Stimulated activated CD8-positive, alpha-beta memory T cell treated with anti-CD3 and anti-CD28 coated beads, Interleukin-15, amount 100 ng/mL, for 24 hours (primary cell): ENCODE measurements around the gene KLHL15.
"Not testable (repeated sequence)": the region's sequence is repeated elsewhere in the genome, so short reads cannot be mapped to it uniquely, and the experiment has no call there.

Experiments
- DNase-seq: peaks from one replicate; pipeline ENCODE4 v3.0.0-alpha.2; 2020; ENCODE audit warnings: low read depth

Gene KLHL15, protein sequence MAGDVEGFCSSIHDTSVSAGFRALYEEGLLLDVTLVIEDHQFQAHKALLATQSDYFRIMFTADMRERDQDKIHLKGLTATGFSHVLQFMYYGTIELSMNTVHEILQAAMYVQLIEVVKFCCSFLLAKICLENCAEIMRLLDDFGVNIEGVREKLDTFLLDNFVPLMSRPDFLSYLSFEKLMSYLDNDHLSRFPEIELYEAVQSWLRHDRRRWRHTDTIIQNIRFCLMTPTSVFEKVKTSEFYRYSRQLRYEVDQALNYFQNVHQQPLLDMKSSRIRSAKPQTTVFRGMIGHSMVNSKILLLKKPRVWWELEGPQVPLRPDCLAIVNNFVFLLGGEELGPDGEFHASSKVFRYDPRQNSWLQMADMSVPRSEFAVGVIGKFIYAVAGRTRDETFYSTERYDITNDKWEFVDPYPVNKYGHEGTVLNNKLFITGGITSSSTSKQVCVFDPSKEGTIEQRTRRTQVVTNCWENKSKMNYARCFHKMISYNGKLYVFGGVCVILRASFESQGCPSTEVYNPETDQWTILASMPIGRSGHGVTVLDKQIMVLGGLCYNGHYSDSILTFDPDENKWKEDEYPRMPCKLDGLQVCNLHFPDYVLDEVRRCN

DNA sequence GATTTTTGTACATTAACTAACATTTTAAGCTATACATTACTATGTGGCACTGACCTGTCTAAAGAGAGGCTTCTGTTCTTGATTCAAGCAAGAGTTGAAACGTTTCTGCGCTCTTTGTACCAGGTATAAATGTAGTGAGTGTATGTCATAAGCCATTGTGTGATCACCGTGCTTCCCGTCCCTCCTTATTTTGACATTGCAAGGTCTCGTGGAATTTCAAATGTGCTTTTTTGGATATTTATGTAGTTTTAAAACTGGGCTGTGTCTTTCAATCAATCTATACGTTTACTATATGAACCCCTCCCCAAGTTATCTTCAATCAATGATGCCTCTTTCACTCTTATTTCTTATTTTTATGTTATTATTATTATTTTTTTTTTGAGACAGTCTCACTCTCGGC, at the start of gene KLHL15:
KLHL15 (minus strand) TSS at position 101 of the 400 bp plus-strand sequence. CDS start 20,493 bp downstream, outside the sequence.
- DNase-seq = no peak

DNA sequence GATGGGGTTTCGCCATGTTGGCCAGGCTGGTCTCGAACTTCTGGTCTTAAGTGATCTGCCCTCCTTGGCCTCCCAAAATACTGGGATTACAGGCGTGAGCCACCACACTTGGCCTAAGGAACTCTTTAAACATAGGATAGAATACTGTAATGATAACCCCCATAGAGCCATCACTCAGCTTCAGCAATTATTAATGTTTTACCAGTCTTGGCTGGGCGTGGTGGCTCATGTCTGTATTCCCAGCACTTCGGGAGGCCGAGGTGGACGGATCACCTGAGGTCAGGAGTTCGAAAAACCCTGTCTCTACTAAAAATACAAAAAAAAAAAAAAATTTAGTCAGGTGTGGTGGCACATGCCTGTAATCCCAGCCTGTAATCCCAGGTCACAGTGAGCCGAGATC, 42.9 kb upstream of the KLHL15 start:
- DNase-seq = no peak

DNA sequence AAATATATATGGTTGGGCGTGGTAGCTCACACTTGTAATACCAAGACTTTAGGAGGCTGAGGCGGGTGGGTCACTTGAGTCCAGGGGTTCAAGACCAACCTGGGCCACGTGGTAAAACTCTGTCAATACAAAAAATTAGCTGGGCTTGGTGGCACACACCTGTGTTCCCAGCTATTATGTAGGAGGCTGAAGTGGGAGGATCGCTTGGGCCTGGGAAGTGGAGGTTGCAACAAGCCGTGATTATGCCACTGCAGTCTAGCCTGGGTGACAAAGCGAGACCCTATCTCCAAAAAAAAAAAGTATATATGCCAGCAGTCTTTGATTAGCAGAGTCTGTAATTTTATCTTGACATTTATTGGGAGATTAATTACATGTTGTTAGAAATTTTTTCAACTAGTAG, 36.5 kb upstream of the KLHL15 start:
- no peak for DNase-seq

DNA sequence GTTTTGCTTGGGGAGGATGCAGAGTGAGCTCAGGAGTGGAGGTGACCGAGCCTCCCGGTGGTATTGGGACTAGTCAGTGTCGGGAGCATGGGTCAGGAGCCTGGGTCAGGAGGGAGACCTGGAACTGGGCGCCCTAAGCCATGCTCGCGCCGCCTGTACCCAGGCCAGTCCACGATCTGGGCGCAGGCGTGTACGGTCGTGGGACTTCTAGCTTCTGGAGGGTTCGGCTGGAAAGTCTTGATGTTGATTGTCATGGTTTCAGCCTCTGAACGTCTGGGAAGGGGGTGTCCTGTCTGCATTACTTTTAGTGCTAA, 28.0 kb upstream of the KLHL15 start:
- no peak for DNase-seq

DNA sequence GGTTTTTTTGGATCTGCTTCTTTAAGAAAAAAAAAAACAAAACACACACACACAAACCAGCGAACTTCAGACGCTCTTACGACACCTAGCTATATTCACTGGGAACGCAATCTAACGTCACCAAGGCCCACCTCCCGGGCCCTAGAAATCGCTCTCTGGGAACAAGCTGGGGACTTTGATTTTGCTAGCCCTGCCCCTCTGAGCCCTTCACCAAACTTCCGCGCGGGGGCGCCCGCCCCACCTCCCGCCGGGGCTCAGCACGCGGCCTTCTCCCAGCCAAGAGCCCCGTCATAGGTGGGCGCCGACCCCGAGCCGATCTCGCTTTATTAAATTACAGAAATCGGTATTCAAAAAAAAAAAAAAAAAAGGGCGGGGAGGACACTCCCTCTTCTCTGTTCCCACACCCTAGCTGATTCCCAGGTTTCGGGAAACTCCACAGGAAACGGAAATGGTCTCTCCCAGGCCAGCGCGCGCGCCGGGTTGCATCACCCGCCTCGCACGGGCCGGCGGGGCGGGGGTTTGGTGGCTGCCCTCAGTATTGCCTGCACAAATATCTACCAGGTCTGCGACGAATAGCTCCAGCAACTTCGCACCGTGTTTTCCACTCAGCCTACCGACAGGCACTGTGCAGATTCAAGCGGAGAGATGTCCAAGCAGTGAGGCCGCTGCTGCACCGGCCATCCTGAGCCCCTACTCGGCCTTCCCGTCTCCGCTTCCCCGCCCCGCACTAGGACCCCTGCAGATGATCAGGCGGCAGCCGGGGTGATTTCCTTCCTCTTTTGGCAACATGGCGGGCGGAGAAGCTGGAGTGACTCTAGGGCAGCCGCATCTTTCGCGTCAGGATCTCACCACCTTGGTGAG, 27.4 kb upstream of the KLHL15 start, which contains the start of gene EIF2S3:
EIF2S3 (plus strand) TSS at position 775 of the 861 bp plus-strand sequence; CDS start at position 788, 13 bp downstream.
- DNase-seq = peak; percentile 47

DNA sequence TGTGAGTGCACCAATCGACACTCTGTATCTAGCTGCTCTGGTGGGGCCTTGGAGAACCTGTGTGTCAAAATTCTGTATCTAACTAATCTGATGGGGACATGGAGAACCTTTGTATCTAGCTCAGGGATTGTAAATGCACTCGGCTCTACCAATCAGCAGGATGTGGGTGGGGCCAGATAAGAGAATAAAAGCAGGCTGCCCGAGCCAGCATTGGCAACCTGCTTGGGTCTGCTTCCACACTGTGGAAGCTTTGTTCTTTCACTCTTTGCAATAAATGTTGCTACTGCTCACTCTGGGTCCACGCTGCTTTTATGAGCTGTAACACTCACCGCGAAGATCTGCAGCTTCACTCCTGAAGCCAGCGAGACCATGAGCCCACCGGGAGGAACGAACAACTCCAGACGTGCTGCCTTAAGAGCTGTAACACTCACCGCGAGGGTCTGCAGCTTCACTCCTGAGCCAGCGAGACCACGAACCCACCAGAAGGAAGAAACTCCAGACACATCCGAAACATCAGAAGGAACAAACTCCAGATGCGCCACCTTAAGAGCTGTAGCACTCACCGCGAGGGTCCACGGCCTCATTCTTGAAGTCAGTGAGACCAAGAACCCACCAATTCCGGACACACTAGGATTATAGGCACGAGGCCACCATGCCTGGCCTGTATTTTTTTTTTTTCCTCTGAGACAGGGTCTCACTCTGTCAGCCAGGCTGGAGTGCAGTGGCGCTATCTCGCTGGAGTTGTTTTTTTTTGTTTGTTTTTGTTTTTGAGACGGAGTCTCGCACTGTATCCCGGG, 23.7 kb upstream of the KLHL15 start:
- not testable (repeated sequence) for DNase-seq

DNA sequence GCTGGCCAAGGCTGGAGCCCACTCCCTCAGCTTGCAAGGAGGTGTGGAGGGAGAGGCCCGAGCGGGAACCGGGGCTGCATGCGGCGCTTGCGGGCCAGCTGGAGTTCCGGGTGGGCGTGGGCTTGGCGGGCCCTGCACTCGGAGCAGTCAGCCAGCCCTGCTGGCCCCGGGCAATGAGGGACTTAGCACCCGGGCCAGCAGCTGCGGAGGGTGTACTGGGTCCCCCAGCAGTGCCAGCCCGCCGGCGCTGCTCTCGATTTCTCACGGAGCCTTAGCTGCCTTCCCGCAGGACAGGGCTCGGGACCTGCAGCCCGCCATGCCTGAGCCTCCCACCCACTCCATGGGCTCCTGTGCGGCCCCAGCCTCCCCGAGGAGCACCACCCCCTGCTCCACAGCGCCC, 22.7 kb upstream of the KLHL15 start:
- not testable (repeated sequence) for DNase-seq

DNA sequence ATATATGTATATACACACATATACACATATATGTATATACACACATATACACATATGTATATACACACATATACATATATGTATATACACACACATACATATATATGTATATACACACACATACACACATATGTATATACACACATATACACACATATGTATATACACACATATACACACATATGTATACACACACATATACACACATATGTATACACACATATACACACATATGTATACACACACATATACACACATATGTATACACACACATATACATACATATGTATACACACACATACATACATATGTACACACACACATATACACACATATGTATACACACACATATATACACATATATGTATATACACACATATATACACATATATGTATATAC, 19.1 kb upstream of the KLHL15 start:
- DNase-seq = not testable (repeated sequence)

DNA sequence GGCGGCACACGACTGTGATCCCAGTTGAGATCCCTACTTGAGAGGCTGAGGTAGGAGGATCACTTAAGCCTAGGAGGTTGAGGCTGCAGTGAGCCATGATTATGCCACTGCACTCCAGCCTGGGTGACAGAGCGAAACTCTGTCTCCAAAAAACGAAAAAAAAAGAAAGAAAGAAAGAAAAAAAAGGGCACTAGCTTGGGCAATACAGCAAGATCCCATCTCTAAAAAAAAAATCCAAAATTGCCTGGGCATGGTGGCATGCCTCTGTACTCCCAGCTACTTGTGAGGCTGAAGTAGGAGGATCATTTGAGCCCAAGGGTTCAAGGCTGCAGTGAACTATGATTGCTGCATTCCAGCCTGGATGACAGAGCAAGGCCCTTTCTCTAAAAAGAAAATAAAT, 10.7 kb upstream of the KLHL15 start:
- no peak for DNase-seq

DNA sequence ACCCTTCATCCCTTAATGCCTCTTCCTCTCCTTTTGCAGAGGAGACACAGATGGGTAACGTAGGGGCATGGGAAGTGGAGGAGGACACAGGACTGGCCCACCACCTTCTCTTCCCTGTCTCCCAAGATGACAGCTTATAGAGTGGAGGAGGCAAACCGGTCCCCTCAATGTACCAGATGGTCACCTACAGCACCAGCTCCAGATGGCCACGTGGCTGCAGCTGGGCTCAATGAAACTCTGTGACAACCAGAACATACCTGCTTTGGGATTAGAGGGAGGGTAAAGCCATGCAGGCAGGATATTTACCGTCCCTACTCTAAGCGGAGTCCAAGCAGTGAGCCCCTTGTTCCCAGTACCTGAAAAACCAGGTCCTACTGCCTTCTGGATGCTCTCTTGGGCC, 7.5 kb upstream of the KLHL15 start:
- DNase-seq = no peak

DNA sequence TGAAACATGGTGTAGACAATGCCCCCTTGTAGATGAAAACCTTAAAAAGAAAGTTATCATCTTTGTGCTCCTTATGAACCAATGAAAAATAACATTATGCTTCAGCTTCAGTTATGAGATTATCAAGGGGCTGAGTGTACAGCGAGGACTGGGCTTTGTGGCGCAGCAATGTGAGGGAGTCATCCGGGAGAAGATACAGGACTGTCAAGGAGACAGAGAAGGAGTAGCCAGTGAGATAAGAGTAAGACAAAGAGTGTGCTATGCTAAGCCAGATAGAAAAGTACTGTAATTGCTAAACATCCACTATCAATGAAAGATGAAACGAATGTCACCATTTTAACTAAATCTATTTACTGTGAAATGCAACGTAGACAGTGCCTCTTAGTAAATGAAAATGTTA, 3.6 kb upstream of the KLHL15 start:
- no peak for DNase-seq

DNA sequence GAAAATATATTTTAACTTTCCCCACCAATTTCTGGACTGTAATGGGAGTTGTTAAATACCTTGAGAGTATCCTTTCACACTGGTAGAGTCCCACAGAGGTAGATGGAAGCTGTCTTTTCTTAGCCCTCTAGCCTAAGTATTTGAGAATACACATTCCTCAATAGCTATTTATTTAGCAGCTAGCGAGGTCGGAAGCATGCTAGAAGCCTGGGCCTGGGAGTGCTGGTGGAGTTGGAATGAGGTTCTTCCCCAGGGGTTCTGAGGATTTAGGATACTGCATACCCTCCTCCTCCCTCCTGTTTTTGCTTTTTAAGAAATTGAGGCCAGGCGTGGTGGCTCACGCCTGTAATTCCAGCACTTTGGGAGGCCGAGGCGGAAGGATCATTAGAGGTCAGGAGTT, 999 bp upstream of the KLHL15 start:
- DNase-seq = no peak

DNA sequence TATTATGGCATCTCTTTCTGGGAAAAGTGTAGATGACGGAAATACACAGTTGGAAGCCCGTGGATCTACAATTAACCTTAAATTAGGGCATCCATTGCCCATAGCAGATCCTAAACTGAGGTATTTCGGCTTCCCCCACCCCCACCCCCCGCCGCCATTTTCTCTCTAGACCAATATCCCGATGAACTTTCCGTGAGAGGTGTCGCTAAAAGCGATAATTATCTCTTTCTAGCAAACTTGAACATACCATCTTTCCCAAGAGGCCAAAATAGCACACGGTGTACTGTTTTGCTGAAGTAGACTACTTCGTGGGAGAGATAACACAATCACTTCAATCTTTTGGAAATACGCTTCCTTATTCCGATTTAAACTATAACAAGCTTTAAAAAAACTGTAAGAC, 554 bp downstream of the KLHL15 start:
- no peak for DNase-seq

DNA sequence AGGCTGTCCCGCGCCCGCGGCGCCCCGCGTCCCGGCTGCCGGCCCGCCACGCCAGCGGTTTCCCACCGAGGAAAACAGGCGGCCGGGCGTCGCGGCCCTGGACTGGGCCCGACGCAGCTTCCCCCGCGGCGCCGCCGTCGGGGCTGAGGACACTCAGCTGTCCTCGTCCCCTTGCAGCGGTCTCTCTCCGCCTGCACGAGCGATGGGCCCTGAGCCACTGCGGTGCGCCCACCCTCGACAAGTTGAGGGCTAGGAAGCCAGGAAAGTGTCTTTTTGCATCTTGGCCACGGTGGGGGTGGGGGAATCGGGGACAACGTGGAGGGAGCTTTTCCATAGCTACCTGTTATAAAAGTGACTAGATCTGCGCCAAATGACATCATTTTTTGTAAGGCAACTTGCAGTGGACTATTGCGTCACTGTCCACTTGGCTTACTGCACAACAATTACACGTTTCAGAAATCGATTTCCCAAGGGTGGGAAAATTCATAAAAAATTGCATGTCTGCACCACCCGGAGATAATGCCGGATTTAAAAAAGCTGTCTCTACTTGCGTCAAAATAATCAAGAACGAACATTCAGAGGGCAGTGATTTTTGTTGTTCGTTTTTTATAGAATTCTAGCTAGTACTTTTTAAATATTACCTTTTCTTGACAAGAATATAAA, 1.1 kb downstream of the KLHL15 start:
- no peak for DNase-seq

DNA sequence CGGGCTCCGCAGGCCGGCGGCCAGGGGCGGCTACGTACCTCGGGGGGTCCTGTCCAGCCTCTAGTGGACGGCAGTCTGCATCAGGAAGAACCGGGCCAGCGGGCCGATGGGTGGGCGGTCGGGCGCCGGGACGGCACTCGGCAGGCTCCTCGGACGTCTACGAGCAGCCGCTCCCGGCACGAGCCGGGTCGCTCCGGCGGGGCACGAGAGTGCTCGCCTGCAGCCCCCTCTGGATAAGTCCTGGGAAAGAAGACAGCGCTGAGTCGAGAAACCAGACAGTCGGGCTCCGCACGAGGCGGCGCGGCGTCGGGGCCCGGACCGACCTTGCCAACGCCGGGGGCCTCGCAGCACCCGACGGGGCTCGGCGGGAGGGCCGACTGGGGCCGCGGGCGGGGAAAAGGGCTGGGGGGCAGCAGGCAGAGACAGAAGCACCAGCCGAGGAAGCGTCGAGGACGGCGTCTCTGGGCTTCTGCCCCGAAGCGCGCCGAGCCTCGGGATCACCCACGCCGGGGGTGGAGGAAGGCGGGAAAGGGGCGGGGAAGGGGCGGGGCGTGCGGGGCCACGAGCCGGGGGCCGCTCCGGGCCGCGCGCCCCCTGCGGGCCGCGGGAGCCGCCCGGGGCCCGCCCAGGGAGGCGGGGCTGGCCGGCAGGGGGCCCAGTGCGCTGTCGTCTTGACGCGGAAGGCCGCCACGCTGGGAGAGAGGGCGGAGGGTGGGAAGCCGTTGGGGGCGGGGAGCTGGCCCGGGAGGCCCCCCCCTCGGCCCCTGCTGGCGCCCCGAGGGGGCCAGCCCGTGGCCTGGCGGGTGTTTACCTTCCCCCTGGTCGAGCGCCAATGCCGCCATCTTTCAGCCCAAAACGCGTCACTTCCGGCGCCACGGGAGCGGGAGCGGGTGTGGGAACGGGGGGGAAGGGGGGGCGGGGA, 1.9 kb downstream of the KLHL15 start:
- peak; percentile 57 for DNase-seq

DNA sequence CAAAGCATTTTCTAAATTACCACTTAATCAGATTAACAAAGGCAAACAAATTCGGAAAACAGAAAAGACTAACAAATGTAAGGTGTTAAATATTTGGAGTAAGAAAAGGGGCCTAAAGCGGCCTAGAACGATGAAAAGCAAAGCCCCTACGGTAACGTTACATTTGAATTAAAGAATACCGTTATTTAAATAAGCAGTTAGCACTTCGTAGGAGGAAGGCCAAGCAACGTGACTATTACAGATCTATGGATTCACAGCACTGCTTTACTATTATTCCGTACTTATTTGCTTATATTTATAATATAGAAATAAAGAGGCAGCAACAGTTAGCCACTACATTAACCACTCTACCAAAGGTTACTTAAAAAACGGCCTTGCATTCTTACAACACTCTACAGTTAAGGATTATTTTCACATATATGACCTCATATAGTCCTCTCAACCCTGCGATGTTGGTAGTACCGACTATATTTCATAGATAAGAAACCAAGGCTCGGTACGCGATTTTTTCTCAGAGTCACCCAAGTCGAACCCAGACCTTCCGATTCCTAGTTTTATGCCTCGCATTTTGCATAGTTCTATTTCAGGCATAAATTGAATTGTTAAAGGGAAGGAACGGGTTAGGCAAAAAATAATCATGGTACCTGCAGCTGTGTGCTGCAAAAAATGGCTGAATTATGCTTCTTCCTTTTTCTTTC, 2.9 kb downstream of the KLHL15 start:
- DNase-seq = no peak

DNA sequence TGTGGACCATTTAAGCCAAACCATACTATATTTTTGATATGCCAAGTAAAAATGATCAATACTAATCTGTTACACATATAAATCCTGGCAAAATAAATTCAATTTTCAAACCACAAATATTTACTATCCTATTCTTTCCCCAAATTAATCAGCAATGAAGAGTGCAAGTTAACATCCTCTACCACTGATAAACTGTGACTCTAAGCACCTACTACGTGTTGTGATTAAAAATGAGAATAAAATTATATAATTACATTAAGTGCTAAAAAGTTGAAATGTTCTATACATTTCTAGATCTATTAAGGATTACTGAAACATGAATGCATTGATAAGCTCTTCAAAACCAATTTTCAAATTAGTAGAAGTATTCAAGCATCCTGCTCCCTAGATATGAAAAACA, 3.4 kb downstream of the KLHL15 start:
- DNase-seq = no peak

DNA sequence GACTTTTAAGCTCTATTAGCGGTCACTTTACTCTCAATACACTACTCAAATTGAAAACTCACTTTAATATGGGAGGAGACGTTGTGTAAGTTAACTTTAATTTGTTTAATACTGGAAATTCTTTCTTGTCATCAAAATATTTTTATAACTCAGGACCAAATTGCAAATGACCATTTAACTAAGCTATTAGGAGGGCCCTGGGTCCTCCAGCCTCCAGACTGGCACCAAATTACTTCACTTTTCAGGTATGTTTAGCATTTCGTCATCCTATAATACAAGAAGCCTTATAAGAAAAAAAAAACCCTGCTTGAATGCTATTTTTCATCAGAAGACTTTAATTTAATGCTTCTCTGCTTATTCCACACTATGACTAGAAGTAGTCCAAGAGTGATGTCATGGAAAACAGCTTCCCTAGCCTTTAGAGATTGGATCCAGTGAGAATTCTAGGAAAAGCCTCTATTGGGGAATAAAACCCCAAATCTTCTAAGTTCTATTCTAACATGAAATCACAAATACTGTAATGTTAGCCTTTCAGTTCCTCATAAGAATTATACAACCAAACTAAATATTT, 6.6 kb downstream of the KLHL15 start:
- no peak for DNase-seq

DNA sequence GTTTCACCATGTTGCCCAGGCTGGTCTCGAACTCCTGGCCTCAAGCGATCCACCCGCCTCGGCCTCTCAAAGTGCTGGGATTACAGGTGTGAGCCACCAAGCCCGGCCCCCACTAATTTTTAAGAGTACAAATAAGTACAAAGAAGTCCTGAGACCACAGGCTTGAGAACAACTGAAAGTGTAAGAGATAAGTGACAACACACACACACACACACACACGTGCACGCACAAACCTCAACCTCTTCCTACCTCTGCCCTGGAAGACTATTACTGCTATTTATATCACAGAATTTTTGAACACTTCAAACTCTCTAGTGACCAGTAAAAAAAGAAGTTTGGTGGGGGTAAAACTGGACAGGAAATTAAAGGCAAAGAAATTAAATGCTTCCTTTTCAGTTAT, 7.5 kb downstream of the KLHL15 start:
- DNase-seq = no peak
